Activated gamma-delta T cell treated with anti-CD3 and anti-CD28 coated beads, Interleukin-2, amount 50 U/mL, for 16 hours (primary cell): ENCODE data around the gene MCM3AP.
"Not testable (repeated sequence)": the region's sequence is repeated elsewhere in the genome, so short reads cannot be mapped to it uniquely, and the experiment has no call there.

ENCODE experiments used
- DNase-seq: peaks from one replicate; pipeline ENCODE4 v3.0.0-alpha.2; 2020; ENCODE audit warnings: low read depth

MCM3AP gene

DNA sequence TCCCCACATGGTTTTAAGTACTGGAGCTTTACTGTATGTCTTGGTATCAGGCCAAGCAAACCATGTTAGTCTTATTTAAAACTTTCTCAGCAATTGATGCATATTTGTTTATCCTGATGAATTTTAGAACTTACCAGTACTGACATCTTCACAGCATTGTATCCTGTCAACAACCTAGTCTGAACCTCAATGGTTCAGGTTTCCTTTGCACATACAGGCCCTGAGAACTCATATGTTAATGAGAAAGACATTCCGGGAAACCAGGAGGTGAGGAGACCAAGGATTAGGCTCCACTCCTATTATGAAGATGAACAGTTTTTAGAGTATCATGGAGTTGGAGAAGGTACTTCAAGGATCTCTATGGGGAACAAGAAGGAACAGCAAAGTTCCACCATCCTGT lies 43.8 kb downstream of the MCM3AP start:
- DNase-seq, result not testable (repeated sequence)

- DNase-seq, result no peak
These were observed 45.5 kb downstream of the MCM3AP start for GRCh38 chr21:46239817-46240325.

GRCh38 chr21:46237474-46237873 lies 47.9 kb downstream of the MCM3AP start:
- no peak for DNase-seq

DNA sequence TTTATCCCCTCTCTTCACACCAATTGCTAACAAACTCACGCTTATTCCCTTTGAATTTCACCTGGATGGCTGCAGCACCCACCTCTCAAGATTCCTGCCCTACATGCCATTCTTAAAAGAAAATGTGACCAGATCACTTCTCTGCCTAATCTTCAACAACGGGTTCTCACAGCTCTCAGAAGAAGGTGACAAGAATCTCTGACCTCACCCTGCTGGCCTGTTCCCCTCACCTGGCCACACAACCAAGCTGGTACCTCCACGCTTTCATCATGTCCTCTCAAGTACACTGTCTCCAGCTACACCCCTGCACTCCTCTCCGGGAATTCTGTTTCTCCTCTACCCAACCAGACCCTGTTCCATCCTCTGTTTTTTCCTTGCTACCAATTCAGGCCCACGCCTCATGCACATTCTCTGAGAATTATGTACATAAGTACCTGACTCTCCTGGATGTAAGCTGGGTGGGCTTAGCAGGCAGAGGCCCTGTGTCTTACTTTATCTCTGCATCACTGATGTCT lies 50.9 kb downstream of the MCM3AP start:
- DNase-seq, result no peak

GRCh38 chr21:46229923-46230260 lies 55.5 kb downstream of the MCM3AP start:
- DNase-seq, result no peak

DNA sequence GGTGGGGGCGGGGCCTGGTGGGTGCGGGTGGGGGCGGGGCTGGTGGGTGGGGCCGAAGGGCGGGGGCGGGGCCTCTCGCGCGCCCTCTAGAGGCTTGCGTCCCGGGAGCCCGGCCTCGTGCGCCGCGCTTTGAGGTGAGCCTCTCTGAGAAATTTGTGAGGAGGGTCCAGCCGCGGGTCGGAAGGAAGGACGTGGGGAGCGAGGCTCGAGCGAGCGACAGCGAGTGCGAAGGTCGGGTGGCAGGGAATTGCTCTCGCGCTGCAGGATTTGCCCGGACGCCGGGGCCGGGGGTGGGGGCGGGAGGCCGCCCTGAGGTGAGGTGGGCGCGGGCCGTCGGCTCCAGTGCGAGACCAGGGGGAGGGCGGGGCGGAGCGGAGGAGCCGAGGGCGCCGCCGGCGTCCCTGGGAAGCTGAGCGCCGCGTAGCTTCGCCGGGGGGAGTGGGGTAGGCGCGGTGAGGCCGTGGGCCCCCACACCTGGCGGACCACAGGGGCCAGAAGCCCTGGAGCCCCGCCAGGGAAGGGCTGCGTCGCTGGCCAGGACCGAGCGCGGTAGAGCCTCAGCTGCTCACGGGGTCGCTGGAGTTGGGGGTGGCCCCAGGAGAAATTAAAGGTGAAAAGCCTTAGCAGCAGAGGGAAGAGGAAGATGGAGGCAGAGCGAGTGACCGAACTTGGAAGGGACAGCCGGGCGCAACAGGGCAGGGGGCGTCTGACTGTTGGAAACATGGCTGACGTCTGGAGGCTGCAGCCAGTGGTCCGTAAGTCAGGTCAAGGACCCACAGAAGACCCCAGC lies 56.1 kb downstream of the MCM3AP start:
- no peak for DNase-seq

DNA sequence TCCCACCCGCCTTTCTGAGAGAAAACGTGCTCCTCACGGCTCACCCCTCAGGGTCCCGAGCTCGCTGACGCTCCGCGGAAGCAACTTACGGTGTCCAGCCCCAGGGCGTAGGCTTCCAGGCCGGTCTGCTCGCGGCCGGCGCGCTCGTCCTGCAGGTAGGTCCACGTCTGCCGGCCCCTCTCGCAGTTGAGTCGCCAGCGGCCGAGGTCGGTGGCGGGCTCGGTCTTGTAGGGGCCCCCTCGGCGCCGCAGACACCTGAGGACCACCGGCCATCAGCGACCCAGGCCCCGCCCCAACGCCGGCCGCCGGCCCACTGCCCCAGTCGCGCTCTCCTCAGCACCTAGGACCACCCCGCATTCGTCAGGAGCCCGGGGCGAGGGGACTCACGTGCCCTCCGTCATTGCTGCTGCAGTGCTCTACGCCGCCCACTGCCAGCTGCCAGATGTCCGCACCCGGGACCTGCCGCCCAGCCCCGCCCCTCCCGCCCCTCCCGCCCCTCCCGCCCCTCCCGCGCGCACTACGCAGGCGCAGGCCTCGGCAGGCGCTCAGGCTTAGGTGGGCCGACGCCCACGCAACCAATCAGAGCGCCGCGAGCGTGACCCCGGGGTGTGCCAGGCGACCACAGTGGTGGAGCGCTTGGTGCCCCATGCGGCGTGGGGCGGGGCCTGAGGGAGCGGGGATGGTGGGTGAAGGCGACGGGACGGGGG lies 56.9 kb downstream of the MCM3AP start, which contains the start of gene LSS:
LSS (minus strand) TSS at position 430 of the 707 bp plus-strand sequence; CDS start at position 401, 29 bp downstream.
- DNase-seq, result peak; percentile 95

- DNase-seq, result no peak
These were observed 57.5 kb downstream of the MCM3AP start for GRCh38 chr21:46227811-46228344.

- DNase-seq, result no peak
These were observed 58.4 kb downstream of the MCM3AP start for GRCh38 chr21:46226920-46227599.

- no peak for DNase-seq
These were observed 59.3 kb downstream of the MCM3AP start for GRCh38 chr21:46226146-46226545.

- DNase-seq, result not testable (repeated sequence)
These were observed 61.8 kb downstream of the MCM3AP start for GRCh38 chr21:46223661-46224060.

- no peak for DNase-seq
These were observed 62.2 kb downstream of the MCM3AP start for GRCh38 chr21:46223217-46223616.

- DNase-seq, result no peak
These were observed 62.8 kb downstream of the MCM3AP start for GRCh38 chr21:46222436-46223116.

DNA sequence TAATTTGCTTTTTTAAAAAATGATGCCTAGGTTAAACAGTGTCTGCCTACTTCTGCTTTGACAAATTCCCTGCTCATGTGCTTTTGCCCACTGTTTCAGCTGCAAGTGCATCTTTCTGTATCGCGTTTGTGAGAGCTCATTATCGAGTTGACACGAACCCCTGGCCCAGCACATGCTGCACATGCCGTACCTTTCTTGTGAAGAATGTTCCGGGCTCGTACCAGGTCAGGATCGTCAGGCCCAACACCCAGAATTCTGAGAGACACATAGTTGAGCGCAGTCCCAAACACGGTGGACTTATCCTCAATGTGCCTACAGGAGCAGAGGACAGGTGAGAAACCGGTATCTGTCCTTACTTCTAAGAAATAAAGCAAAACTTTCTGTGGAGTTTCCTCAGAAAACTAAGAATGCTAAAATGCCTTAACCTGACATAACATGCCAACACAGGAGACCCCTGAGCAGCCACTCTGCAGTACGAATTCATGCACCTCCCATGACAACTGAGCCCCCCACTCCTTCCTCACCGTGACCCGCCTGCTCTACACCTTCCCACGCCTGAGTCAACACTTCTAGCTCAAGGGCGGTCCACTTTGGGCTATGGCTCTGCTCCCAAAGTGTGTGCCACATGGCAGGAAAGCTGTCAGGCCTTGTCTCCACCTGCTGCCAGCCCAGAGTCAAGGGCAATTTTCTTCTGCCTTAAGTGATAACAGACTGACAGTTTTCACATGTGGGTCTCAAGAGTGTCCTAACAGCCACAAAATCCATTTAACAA lies 63.6 kb downstream of the MCM3AP start:
- no peak for DNase-seq

DNA sequence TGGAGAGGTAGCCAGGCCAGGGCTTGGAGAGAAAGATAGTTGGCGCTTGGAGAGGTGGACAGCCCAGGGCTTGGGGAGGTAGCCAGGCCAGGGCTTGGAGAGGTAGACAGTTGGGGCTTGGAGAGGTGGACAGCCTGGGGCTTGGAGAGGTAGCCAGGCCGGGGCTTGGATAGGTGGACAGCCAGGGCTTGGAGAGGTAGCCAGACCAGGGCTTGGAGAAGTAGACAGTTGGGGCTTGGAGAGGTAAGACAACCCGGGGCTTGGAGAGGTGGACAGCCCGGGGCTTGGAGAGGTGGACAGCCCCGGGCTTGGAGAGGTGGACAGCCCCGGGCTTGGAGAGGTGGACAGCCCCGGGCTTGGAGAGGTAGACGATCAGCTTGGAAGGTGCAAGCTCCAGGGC lies 64.6 kb downstream of the MCM3AP start:
- no peak for DNase-seq

GRCh38 chr21:46220275-46220810 lies 65.1 kb downstream of the MCM3AP start:
- no peak for DNase-seq

- DNase-seq, result no peak
These were observed 65.7 kb downstream of the MCM3AP start for GRCh38 chr21:46219591-46220239.

DNA sequence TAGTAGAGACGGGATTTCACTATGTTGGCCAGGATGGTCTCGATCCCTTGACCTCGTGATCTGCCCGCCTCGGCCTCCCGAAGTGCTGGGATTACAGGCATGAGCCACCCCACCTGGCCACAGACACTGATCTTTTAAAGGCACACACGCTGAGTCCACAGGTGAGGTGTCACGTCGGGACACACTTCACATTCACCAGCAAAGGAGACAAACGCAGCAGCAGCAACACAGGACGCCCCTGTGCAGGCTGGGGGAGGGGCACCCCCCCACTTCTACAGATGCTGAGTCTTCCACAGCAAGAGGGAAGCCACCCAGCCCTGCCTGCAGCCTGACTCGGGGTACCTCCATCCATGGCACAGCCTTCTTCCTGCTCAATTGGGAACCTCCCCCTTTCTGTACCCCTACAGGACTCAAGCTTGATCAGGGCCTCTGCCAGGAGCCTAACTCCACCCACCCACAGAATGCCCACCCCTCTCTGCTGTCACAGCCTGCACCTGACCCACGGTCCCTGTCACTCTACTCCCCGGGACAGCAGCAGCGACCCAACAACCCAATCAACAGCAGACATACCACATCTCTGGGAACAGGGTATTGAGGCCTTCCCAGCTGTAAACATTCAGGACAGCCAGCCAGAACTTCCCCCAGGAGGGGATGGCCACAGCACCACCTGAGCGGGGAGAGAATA lies 66.4 kb downstream of the MCM3AP start:
- no peak for DNase-seq

GRCh38 chr21:46217511-46218196 lies 67.8 kb downstream of the MCM3AP start:
- DNase-seq, result no peak
